IMR-90 (cell line): ENCODE results near the gene KITLG. TPM values are rescaled to one million over a fixed set of nuclear protein-coding genes. Genes with fewer than 3 reads are reported as not detected.

ENCODE experiments used
- ATAC-seq: fragments of 200-7000 bp; cut with Tn5 transposase; 2 replicates; pipeline ENCODE4 v1.9.1; 2020; ENCODE audit warnings: low read depth, mild to moderate bottlenecking, moderate library complexity
- BruUV-seq: library from RNA; stranded (reverse); fragments of 400-500 nt; replicated peaks from 2 replicates; lab custom pipeline; 2021; lab: Mats Ljungman, UMichigan
- CTCF ChIA-PET: fragments of 300-600 bp; formaldehyde crosslinking; extraction: SDS; loops from one replicate; lab custom pipeline; 2021; ENCODE audit warnings: antibody characterized with exemption; lab: Yijun Ruan, JAX
- POLR2A ChIA-PET: fragments of 300-600 bp; sonication (Branson Sonifier 250); formaldehyde crosslinking; loops from one replicate; lab custom pipeline; 2022; ENCODE audit warnings: antibody characterized with exemption; ENCODE audit not compliant: unreplicated experiment; lab: Charles Lee
- DNase-seq: peaks from one replicate; pipeline ENCODE4 v3.0.0; 2013
- H2AFZ ChIP-seq: replicated peaks from 2 replicates; pipeline ENCODE3; 2013; ENCODE audit warnings: low read length, mild to moderate bottlenecking; ENCODE audit not compliant: poor library complexity
- H2AK5ac ChIP-seq: 2 replicates; pipeline ENCODE4 v1.6.1; 2013; ENCODE audit warnings: low read depth, low read length, inconsistent platforms
- H2AK9ac ChIP-seq: replicated peaks from 2 replicates; pipeline ENCODE3; 2013; ENCODE audit warnings: mild to moderate bottlenecking, low read depth, low read length, moderate library complexity; ENCODE audit not compliant: poor library complexity
- H2BK120ac ChIP-seq: 2 replicates; pipeline ENCODE4 v1.6.1; 2013; ENCODE audit warnings: low read depth, low read length, inconsistent platforms
- H2BK15ac ChIP-seq: 3 replicates; pipeline ENCODE4 v1.6.1; 2013; ENCODE audit warnings: low read depth, low read length, inconsistent platforms
- H2BK20ac ChIP-seq: 2 replicates; pipeline ENCODE4 v1.6.1; 2013; ENCODE audit warnings: low read depth, mild to moderate bottlenecking, inconsistent platforms, low read length, moderate library complexity
- H2BK5ac ChIP-seq: 2 replicates; pipeline ENCODE4 v1.6.1; 2013; ENCODE audit warnings: mild to moderate bottlenecking, low read depth, low read length, inconsistent platforms; ENCODE audit not compliant: poor library complexity, severe bottlenecking
- H3K14ac ChIP-seq: replicated peaks from 2 replicates; pipeline ENCODE4 v1.6.1; 2013; ENCODE audit warnings: low read depth, low read length, inconsistent platforms
- H3K18ac ChIP-seq: 2 replicates; pipeline ENCODE4 v1.6.1; 2013; ENCODE audit warnings: low read depth, low read length, control low read depth
- H3K23ac ChIP-seq: 2 replicates; pipeline ENCODE4 v1.6.1; 2013; ENCODE audit warnings: low read depth, low read length, inconsistent platforms
- H3K27ac ChIP-seq: 2 replicates; pipeline ENCODE4 v1.5.1; 2013; ENCODE audit warnings: mild to moderate bottlenecking, control low read depth, low read length; ENCODE audit not compliant: insufficient read depth
- H3K27me3 ChIP-seq: 2 replicates; pipeline ENCODE4 v1.6.1; 2013; ENCODE audit warnings: low read length; ENCODE audit not compliant: control insufficient read depth, insufficient read depth
- H3K36me3 ChIP-seq: 2 replicates; pipeline ENCODE4 v1.6.1; 2013; ENCODE audit warnings: low read length, mixed read lengths; ENCODE audit not compliant: control insufficient read depth, insufficient read depth
- H3K4ac ChIP-seq: 2 replicates; pipeline ENCODE4 v1.6.1; 2013; ENCODE audit warnings: low read depth, low read length, inconsistent platforms
- H3K4me1 ChIP-seq: 2 replicates; pipeline ENCODE4 v1.6.1; 2013; ENCODE audit warnings: low read length, mixed read lengths; ENCODE audit not compliant: control insufficient read depth, insufficient read depth
- H3K4me2 ChIP-seq: 2 replicates; pipeline ENCODE4 v1.6.1; 2013; ENCODE audit warnings: low read depth, mild to moderate bottlenecking, control low read depth, low read length, moderate library complexity
- H3K4me3 ChIP-seq: 2 replicates; pipeline ENCODE4 v1.5.1; 2013; ENCODE audit warnings: low read depth, mild to moderate bottlenecking, control low read depth, low read length, moderate library complexity; ENCODE audit not compliant: insufficient read depth
- H3K56ac ChIP-seq: 2 replicates; pipeline ENCODE4 v1.6.1; 2013; ENCODE audit warnings: low read length, inconsistent platforms; ENCODE audit not compliant: insufficient read depth; ENCODE audit errors: extremely low read depth
- H3K79me1 ChIP-seq, 2 experiments: 2 replicates each; pipeline ENCODE4 v1.6.1; 2013; ENCODE audit warnings: low read length in 2 of 2, inconsistent platforms in 1 of 2, low read depth in 1 of 2
- H3K9ac ChIP-seq: 2 replicates; pipeline ENCODE4 v1.6.1; 2013; ENCODE audit warnings: low read depth, low read length, control low read depth
- H3K9me1 ChIP-seq: 2 replicates; pipeline ENCODE4 v1.6.1; 2013; ENCODE audit warnings: low read length, inconsistent platforms; ENCODE audit not compliant: insufficient read depth
- H3K9me3 ChIP-seq: 2 replicates; pipeline ENCODE4 v1.6.1; 2013; ENCODE audit warnings: low read length; ENCODE audit not compliant: control insufficient read depth, insufficient read depth
- H4K20me1 ChIP-seq: 2 replicates; pipeline ENCODE4 v1.6.1; 2013; ENCODE audit warnings: low read length, inconsistent platforms; ENCODE audit not compliant: insufficient read depth
- H4K5ac ChIP-seq: 2 replicates; pipeline ENCODE4 v1.6.1; 2013; ENCODE audit warnings: mild to moderate bottlenecking, low read depth, low read length, control low read depth
- H4K8ac ChIP-seq, 2 experiments: 2 replicates each; pipeline ENCODE4 v1.6.1; 2013; ENCODE audit warnings: low read depth in 2 of 2, low read length in 2 of 2, control low read depth in 1 of 2, inconsistent platforms in 1 of 2
- H4K91ac ChIP-seq: 2 replicates; pipeline ENCODE4 v1.6.1; 2013; ENCODE audit warnings: low read depth, low read length, inconsistent platforms; ENCODE audit not compliant: insufficient read depth
- BHLHE40 ChIP-seq: fragments of 150-350 bp; IDR thresholded peaks from 2 replicates; pipeline ENCODE4 v1.6.1; 2016; ENCODE audit warnings: mild to moderate bottlenecking, low read depth, low read length
- CHD1 ChIP-seq: IDR thresholded peaks from 2 replicates; pipeline ENCODE4 v1.6.1; 2012; ENCODE audit warnings: low read depth, low read length, improper control_type of control experiment
- CTCF ChIP-seq: conservative IDR thresholded peaks from 2 replicates; pipeline ENCODE4 v1.5.1; 2012; ENCODE audit warnings: mild to moderate bottlenecking, low read depth, low read length, improper control_type of control experiment
- MAZ ChIP-seq: IDR thresholded peaks from 2 replicates; pipeline ENCODE4 v1.6.1; 2012; ENCODE audit warnings: low read depth, mild to moderate bottlenecking, low read length, improper control_type of control experiment, moderate library complexity, borderline replicate concordance
- MXI1 ChIP-seq: IDR thresholded peaks from 2 replicates; pipeline ENCODE4 v1.6.1; 2012; ENCODE audit warnings: low read depth, mild to moderate bottlenecking, low read length, moderate library complexity, borderline replicate concordance
- NFE2L2 ChIP-seq: fragments of 150-350 bp; IDR thresholded peaks from 2 replicates; pipeline ENCODE4 v1.6.1; 2016; ENCODE audit warnings: low read depth, mild to moderate bottlenecking, low read length
- RAD21 ChIP-seq: IDR thresholded peaks from 2 replicates; pipeline ENCODE4 v1.6.1; 2012; ENCODE audit warnings: low read length, improper control_type of control experiment
- RCOR1 ChIP-seq: IDR thresholded peaks from 2 replicates; pipeline ENCODE4 v1.6.1; 2012; ENCODE audit warnings: mild to moderate bottlenecking, low read length, improper control_type of control experiment; ENCODE audit not compliant: insufficient replicate concordance
- SMC3 ChIP-seq: fragments of 150-350 bp; IDR thresholded peaks from 2 replicates; pipeline ENCODE4 v1.6.1; 2016; ENCODE audit warnings: low read depth, mild to moderate bottlenecking, antibody characterized with exemption, low read length, moderate library complexity
- WGBS, 2 experiments: methylation state at CpG; one replicate each; pipeline versions ENCODE4 v1.1.5 to v1.1.7; 2013; ENCODE audit warnings: missing lambda C conversion rate in 2 of 2; ENCODE audit not compliant: insufficient read length in 1 of 2; ENCODE audit errors: extremely low coverage in 2 of 2; 5-methylcytosine and 5-hydroxymethylcytosine counted together
- dilution Hi-C: fragments of 300-500 bp; cut with HindIII; formaldehyde crosslinking; loops from one replicate; pipeline ENCODE4 v1.14.3; 2018; ENCODE audit warnings: low sequenced_read_pairs; ENCODE audit not compliant: unreplicated experiment
- in situ Hi-C: fragments of 300-500 bp; cut with MboI; formaldehyde crosslinking; loops from 3 replicates; pipeline ENCODE4 v1.14.3; 2019; ENCODE audit warnings: low sequenced_read_pairs, inconsistent platforms, mixed read lengths
- intact Hi-C: fragments of 100-400 bp; cut with micrococcal nuclease; formaldehyde crosslinking; loops from 2 replicates; pipeline ENCODE4 v1.10.0; 2022
- polyA plus RNA-seq, 3 experiments: library from polyadenylated mRNA; depleted of rRNA; stranded (reverse); fragments of >200 nt; gene quantifications; 2 replicates each; pipeline ENCODE4 v1.2.3, GENCODE V29; 2012; ENCODE audit warnings: low replicate concordance in 1 of 3
- total RNA-seq: library from RNA; depleted of rRNA; stranded (reverse); fragments of >200 nt; gene quantifications from 2 replicates; pipeline ENCODE4 v1.2.3, GENCODE V29; 2012

KITLG gene
- total and polyA plus RNA-seq, 2 of the 4 experiments (the other 2 are of a cell fraction), result 14.5 to 87.5 TPM

- H2BK120ac ChIP-seq, result no peak overlapping the region; the same call in 1 of the 2 replicates
- ChIA-PET POLR2A (no interaction called here), CTCF (interaction anchor here (0.8 kb wide), 1 partner anchor 19 kb away, joined by 3 read pairs; no protein-coding TSS in a partner anchor)
- H3K79me1 ChIP-seq, result no peaks in the 10 kb centered on the region
- no peak overlapping the region; the same call in 1 of the 2 replicates for H3K4me2 ChIP-seq
- H2BK15ac ChIP-seq, result 0 out of 3 replicates have a peak overlapping the region, but pooled peaks have one; percentile 45
- TF ChIP-seq RAD21 (no peak), CTCF (no peak), CHD1 (no peak), NFE2L2 (no peak), MXI1 (no peak), RCOR1 (no peak), MAZ (no peak), BHLHE40 (no peak), SMC3 (no peak)
- no peak overlapping the region for H3K18ac ChIP-seq
- no peak overlapping the region; a peak in 1 of 4 replicates for H4K8ac ChIP-seq
- H3K9me3 ChIP-seq, result no peaks in the 10 kb centered on the region
- no peaks in the 10 kb centered on the region for H3K9me1 ChIP-seq
- peaks cover 2% of the 10 kb centered on the region; the same call in 1 of the 2 replicates for H3K4me1 ChIP-seq
- H3K27me3 ChIP-seq, result no peaks in the 10 kb centered on the region
- no peak overlapping the region for H3K23ac ChIP-seq
- no peak overlapping the region for H3K27ac ChIP-seq
- H3K14ac ChIP-seq, result no peak overlapping the region
- no CpG with 5 or more reads among the region's 4 CpGs for WGBS, 2 experiments
- no TSS peak for BruUV-seq
- intact Hi-C loops, result no loop called here
- ATAC-seq (peak; percentile 24; the same call in 1 of the 2 replicates), DNase-seq (peak; percentile 77)
- peak overlapping the region; percentile 52 for H2BK5ac ChIP-seq
- H2AK5ac ChIP-seq, result no peak overlapping the region
- H4K20me1 ChIP-seq, result no peaks in the 10 kb centered on the region
- dilution Hi-C loops, result no loop called here
- H2AK9ac ChIP-seq, result no peak overlapping the region
- in situ Hi-C loops, result no loop called here
- no peaks in the 10 kb centered on the region for H3K36me3 ChIP-seq
- no peak overlapping the region for H3K4me3 ChIP-seq
- H4K91ac ChIP-seq, result no peak overlapping the region
- H2BK20ac ChIP-seq, result no peak overlapping the region
- H3K56ac ChIP-seq, result no peak overlapping the region; the same call in 1 of the 2 replicates
- no peak overlapping the region for H3K9ac ChIP-seq
- H2AFZ ChIP-seq, result peak overlapping the region; percentile 11
- H4K5ac ChIP-seq, result no peak overlapping the region
- no peak overlapping the region; the same call in 1 of the 2 replicates for H3K4ac ChIP-seq
These were observed 108.8 kb downstream of the KITLG start for GRCh38 chr12:88471331-88472045.
